HG03095 (cell line): ENCODE results near the gene FBLIM1.

Source experiments
- ATAC-seq: cut with Tn5 transposase; IDR thresholded peaks from one replicate; pipeline ENCODE4 v1.9.1; 2021; ENCODE audit warnings: moderate library complexity; ENCODE audit not compliant: unreplicated experiment

Gene FBLIM1

DNA sequence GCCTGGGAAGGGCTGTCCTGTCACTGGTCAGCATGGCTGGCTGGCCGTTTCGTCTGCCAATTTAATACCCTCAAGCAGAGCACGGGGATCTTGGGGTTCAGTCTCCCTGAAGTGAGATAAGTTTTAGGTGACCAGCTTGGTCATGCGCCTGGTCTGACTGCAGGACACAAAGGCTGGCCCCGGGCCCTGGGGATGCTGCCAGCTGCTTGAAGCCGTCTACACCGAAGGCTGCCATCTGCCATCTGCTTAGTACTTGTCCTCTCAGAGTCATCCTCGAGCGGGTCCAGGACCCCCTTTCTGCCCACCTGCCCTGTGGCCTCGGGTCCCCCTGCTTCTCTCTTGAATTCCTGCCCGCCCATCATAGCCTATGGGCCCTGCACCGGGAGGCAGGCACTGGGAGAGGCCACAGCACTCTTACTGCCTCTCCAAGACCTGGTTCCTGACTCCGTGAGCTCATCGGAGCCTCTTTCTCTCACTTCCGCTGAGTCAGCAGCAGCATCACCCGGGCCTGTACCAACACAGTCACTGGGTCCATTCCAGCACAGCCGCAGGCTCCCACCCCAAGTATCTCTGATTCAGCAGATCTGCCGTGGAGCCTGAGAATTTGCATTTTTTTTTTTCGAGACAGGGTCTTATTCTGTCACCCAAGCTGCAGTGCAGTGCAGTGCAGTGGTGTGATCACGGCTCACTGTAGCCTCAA lies 7.0 kb downstream of the FBLIM1 start:
- ATAC-seq = no peak

DNA sequence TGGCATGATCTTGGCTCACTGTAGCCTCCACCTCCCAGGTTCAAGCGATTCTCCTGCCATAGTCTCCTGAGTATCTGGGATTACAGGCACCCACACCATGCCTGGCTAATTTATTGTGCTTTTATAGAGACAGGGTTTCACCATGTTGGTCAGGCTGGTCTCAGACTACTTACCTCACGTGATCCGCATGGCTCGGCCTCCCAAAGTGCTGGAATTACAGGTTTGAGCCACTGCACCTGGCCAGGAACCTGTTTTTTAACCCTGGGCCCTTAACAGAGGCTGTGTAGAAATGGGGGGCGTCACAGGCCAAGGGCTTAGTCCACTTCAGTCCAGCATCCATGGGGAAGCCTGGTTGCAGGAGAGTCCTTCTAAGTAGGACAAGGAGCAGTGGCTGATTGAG lies 9.3 kb downstream of the FBLIM1 start:
- ATAC-seq = no peak

DNA sequence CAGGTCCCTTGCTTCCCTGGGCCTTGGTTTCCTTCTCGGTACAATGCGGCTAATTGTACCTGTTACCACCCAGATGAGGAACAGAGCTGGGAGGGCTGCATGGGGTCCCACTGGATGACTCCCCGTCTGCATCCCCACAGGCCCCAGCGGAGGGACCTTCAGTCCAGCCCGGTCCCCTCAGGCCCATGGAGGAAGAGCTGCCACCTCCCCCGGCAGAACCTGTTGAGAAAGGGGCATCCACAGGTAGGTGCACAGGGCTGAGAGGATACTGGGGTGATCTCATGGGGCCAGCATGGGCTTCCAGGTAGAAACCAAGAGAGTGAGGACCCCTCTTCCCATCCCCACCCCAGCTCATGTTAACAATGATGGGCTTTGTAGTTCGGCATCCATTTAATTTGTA lies 9.8 kb downstream of the FBLIM1 start:
- ATAC-seq = no peak

DNA sequence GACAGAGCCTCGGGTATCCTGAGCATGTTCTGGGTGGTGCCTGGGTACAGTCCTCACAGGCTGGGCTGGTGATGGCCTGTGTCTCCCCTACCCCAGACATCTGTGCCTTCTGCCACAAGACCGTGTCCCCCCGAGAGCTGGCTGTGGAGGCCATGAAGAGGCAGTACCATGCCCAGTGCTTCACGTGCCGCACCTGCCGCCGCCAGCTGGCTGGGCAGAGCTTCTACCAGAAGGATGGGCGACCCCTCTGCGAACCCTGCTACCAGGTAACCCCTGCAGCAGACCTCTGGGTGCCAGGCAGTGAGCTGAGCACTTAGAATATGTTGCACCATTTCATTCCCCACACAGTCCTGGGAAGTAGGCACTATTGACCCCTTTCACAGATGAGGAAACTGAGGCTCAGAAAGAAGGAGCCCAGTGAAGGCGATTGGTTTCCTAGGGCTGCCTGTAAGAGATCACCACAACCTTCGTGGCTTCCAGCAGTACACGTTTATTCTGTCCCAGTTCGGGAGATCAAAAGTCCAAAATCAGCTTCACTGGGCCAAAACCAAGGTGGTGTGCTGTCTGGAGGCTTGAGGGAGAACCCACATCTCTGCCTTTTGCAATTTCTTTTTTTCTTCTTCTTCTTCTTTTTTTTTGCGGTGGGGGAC lies 11.8 kb downstream of the FBLIM1 start:
- ATAC-seq = no peak

DNA sequence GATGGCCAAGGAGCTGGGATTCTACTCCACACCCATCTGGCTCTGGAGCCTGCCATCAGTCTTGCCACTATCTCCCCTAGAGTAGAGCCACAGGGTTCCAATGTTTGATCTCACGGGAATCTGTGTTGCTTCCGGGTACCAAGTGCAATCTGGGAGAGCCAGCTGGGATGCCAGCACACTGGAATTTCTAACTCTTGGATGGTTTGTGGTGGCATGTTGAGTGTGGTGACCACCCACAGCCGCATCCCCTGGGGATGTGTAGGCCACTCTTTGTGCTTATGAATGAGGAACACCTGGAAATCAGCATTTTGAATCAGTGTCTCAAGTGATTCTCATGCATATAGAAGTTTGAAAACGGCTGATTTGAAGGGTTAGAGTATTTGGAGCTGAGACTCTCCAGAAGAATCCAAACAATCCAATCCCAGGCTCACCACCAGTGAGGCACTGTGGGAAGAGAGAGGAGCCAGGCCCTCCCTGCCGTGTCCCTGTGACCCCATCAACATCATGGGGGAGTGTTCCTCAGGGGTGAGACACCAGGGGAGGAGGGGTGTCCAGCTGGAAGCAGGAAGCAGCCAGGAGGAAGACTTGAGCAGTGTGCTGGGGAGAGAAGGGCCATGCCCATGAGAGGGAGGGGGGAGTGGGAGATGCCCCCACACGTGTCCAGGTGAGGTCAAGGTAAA lies 13.4 kb downstream of the FBLIM1 start:
- no peak for ATAC-seq

DNA sequence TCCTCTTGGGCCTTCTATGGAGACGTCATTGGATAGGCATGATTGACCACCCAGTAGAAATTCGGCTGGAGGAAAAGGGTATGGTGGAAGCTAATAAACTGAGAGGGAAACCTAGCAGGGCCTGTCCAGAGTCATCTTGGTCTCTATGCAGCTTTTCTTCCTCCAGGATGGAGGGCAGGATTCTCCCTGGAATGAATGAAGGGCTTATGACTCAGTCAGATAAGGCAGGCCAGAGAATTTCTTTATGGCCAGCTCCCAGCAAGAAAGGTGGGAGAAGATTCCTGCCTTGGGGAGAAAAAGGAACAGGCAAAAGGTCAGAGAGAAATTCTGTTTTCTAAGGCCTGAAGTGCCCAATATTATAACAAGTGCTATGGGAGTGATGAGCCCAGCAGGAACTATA lies 17.1 kb downstream of the FBLIM1 start:
- no peak for ATAC-seq

DNA sequence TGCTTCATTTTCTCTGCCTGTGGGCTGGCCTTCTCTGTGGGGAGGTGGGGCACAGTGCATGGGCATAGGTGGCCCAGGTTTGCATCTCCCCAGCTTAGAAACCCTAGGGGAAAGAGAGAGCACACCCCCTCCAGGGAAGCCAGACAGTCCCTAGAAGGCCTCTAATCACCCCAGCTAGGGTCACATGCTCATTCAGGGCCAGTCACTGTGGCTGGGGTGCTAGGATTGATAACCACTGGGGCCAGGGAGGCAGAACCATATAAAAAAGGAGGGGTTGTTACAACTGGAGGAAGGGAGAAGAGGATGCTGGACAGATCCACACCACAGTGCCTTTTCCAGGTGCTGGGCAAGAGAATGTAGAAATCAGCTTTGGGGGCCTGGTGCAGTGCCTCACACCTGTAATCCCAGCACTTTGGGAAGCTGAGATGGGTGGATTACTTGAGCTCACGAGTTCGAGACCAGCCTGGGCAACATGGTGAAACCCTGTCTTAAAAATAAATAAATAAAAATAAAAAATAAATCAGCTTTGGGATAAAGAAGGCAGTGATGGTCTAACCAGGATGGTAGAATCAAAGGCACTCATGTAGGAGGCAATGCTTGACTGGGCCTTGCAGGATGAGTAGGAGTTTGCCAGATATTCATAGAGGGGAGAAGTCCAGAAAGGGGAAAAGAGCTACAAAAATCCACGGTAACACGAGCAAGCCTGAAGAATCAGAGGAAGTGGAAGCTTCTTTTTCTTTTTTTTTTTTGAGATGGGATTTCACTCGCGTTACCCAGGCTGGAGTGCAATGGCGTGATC lies 19.5 kb downstream of the FBLIM1 start:
- ATAC-seq = no peak

DNA sequence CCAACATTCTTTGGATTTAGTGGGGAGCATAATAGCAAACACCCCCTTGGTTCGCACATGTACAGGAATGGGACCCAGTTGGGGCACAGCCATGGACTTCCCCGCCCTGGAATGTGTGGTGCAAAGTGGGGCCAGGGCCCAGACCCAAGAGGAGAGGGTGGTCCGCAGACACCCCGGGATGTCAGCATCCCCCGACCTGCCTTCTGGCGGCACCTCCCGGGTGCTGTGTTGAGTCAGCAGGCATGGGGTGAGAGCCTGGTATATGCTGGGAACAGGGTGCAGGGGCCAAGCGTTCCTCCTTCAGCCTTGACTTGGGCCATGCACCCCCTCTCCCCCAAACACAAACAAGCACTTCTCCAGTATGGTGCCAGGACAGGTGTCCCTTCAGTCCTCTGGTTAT lies 27.1 kb downstream of the FBLIM1 start:
- no peak for ATAC-seq

DNA sequence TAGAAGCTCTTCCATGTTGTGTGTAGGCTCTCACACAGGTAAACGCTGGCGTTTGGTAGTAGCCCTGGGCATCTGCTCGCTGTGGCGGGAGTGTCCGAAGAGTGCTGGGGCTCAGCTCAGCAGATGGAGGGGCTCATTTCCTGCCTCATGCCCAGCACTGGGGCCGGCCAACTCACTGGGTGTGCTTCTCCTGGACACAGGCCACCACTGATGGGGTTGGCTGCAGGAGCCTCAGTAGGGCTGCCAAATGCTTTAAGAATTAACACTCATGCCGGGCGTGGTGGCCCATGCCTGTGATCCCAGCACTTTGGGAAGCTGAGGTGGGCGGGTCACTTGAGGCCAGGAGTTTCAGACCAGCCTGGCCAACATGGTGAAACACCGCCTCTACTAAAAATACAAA lies 28.0 kb downstream of the FBLIM1 start:
- no peak for ATAC-seq

DNA sequence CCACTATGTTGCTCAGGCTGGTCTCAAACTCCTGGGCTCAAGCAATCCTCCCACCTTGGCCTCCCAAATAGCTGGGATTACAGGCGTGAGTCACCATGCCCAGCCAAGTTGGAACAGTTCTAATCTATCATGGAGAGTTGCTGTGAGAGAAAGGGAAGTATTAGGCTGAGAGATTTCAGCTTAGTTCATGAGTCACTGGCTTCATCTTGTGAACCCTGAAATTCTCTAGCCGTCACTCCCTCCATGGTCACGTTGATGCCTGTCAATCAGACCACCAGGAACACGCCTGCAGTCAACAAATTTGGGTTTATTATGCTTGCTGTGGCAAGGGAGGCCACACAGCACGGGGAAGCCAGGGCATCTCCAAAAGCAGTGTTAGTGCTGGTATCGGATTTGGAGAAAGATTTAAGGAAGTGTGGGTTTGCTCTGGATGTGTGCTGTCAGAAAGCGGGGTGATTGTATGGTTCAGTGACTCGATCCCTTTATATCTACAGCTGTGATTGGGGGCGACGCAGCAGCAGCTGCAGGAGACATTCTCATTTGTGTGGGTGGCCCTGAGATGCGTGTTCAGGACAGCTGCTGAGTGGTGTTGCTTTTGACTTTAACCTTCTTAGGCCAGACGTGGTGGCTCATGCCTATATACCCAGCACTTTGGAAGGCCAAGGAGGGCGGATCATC lies 30.2 kb downstream of the FBLIM1 start:
- ATAC-seq = no peak

DNA sequence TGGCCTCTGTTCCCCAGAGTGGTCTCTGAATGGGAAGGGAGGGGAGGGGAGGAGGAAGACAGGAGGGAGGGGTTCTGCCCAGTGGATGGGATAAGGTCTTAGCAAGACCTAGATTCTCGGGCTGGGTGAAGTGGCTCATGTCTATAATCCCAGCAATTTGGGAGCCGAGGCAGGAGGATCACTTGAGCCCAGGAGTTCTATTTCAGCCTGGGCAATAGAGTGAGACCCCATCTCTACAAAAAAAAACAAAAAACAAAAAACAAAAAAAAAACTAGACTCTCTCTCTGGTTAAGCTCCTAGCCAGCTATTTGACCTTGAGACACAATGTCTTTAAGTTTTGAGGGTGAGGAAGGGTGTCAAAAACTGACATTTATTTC lies 37.5 kb downstream of the FBLIM1 start:
- ATAC-seq = no peak

DNA sequence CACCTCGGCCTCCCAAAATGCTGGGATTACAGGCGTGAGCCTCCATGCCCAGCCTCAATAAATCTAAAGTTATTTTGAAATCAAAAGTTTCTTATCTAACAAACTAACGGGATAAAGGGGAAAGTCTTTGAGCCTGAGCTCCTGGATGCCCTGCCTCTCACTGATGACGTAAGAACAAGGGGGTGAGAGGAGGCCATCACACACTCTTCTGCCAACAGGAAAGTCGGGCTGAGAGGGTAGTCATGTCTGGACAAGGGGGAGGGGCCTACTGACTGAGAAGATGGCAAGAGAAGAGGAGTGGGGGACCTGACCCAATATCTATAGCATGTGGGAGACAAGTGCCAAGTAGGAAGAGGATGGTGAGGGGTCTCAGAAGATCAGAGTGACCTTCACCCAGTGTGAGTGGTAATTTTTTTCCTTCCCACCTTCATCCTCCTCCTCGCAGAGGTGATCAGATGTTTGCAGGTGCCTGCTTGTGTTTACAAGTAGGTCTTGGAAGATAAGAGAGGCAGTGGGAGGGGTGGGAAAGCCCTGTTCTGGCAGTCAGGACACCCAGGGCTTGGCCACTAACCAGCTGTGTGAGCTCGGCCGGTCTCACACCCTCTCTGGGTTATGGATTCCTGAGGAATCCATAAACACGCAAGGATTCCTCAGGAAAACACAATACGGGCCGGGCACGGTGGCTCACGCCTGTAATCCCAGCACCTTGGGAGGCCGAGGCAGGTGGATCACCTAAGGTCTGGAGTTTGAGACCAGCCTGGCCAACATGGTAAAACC lies 39.2 kb downstream of the FBLIM1 start:
- no peak for ATAC-seq

DNA sequence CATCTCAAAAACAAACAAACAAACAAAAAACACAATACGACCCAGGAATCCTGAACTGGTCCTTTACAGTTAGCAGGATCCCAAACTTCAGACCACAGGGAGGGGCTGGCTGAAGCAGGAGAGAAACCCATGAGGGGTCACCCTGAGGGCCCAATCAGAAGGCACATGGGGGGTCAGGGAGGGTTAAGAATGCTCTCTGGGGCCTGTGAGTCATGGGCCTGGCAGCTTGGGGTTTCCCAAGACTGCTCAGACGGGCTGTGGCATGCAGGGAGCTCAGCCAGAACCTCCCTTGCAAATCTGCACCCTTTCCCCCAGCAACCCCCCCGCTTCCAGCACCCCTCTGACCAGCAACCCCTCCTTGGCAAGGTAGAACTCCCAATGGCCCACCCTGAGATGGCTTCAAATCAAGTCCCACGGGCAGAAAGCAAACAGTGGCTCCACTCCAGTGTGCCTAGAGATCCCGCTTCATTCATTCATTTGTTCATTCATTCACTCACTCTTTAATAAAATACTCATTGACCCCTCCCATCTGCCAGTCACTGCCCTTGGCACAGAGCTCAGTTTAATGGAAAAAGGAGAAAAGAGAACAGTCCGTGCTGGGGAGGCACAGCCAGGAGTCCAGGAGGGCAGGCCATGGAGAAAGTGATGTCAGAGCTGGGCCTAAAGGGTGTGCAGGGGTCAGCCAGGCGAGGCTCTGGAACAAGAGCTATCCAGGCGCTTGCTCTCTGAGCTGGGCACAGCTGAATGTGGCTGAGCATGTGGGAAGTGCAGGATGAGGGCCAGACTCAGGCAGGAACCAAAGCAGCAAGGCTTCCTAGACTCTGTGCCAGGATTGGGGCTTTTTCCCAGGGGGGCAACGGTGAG lies 40.6 kb downstream of the FBLIM1 start:
- ATAC-seq = no peak

DNA sequence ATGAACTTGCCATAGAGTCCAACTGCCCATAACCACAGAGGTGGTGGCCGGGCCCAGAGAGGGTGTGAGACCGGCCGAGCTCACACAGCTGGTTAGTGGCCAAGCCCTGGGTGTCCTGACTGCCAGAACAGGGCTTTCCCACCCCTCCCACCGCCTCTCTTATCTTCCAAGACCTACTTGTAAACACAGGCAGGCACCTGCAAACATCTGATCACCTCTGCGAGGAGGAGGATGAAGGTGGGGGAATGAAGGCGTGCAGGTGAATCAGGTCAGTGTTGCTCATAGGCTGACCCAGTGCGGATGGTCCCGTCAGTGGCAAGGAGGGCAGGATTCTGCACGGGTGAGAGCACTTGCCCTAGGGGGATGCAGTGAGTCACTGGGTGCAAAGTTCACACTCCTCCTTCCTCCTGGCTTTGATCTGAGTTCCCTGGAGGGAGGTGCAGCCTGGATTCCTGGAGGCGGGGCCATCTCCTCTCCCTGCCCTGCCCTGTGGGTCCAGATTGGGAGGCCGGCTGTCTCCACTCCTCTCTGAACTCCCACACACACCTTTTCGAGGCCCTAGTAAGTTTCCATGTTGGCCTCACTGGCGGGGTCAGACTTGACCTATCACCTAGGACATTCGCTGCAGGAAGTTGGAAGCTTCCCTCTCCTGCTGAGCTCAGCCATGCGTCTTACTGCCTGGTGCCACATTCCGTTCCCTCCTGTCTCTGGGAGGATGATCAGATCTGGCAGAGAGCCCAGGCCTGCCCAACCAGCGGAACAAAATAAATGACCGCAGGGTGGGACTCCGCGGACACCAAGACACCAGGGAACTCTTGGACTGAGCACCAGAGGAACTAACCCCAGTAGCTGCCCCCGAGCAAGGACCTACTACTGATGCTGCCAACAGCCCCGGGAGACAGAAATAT lies 41.6 kb downstream of the FBLIM1 start:
- ATAC-seq = no peak

DNA sequence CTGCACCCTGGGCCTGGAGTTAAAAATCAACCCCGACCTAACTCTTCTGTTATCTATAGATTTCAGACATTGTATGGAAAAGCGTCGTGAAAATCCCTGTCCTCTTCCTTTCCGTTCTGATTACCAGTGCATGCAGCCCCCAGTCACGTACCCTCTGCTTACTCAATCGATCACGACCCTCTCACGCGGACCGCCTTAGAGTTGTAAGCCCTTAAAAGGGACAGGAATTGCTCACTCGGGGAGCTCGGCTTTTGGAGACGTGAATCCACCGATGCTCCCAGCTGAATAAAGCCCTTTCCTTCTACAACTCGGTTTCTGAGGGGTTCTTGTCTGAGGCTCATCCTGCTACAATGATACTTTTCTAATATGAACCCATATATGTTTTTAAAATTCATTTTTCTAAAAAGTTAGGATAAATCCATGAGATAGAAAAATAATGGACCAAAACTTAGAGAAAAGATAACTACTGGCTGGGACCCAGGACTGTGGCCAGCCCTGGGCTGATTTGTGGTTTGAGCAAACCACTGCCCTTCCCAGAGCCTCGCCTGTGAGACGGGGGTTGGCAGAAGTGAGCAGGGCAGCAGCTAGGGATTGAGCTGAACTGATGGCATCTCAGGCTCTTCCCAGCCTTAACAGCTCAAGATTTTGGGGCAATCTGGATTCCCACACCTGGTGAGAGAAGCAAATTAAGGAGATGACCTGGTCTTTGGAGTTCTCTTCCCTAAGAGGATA lies 43.8 kb downstream of the FBLIM1 start:
- ATAC-seq = no peak

DNA sequence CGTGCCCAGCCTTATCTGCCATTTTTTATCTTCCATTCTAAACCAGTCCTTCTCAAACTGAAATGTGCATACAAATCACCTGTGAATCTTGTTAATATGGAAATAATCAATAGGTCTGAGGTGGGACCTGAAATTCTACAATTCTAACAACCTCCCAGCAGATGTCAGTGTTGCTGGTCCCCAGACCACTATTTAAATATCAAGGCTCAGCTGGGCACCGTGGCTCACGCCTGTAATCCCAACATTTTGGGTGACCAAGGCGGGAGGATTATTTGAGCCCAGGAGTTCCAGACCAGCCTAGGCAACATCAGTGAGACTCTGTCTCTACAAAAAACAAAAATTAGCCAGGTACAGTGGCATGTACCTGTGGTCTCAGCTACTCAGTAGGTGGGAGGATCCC lies 44.8 kb downstream of the FBLIM1 start:
- no peak for ATAC-seq

DNA sequence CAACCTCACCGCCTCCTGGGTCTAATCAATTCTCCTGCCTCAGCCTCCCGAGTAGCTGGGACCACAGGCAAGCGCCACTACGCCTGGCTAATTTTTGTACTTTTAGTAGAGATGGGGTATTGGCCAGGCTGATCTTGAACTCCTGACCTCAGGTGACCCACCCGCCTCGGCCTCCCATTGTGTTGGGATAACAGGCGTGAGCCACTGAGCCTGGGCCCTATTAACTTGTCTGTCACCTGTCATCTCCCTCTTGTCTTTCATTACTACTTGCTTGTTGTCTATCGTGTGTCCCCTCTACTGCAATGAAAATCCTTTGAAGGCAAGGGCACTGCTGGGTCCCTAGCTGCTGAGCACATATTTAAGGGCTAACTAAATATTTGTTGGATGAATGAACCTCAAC lies 45.5 kb downstream of the FBLIM1 start:
- ATAC-seq = no peak

DNA sequence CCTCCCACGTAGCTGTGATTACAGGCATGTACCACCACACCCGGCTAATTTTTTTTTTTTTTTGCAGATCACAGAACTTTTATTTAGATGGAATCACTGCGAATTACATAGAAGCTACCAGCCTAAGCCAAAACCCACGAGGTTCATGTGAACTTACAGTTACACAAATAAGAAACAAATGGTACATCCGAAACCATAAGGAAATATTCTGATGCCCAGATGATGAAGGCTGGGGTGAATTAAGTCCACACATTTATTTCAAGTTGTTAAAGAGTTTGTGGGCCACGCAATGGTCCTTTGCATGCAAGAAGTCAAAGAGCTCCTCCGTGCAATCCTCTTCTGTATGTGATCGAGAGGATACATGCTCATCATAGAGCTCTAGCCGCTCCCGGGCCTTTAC lies 48.5 kb downstream of the FBLIM1 start:
- no peak for ATAC-seq
